ACC112 (cell line): ENCODE data around the gene PEX14.

Source experiments
- H2AFZ ChIP-seq: fragments of 200-600 bp; sonication (generic); one replicate; pipeline ENCODE4 v1.6.0; 2017; ENCODE audit warnings: antibody characterized with exemption, low read length; ENCODE audit not compliant: unreplicated experiment
- H3K27ac ChIP-seq: fragments of 200-600 bp; sonication (generic); 2 replicates; pipeline ENCODE4 v1.5.1; 2014; ENCODE audit warnings: low read depth, mild to moderate bottlenecking, antibody characterized with exemption, low read length, moderate library complexity
- H3K27me3 ChIP-seq: fragments of 200-600 bp; sonication (generic); 2 replicates; pipeline ENCODE4 v1.6.1; 2014; ENCODE audit warnings: mild to moderate bottlenecking, antibody characterized with exemption, low read length, moderate library complexity, mixed read lengths; ENCODE audit not compliant: insufficient read depth
- H3K36me3 ChIP-seq: fragments of 200-600 bp; sonication (generic); 2 replicates; pipeline ENCODE4 v1.6.1; 2016; ENCODE audit warnings: mild to moderate bottlenecking, antibody characterized with exemption, low read length, moderate library complexity, mixed read lengths; ENCODE audit not compliant: insufficient read depth
- H3K4me1 ChIP-seq: fragments of 200-600 bp; sonication (generic); one replicate; pipeline ENCODE4 v1.6.1; 2016; ENCODE audit warnings: low read length, mixed read lengths; ENCODE audit not compliant: insufficient read depth, unreplicated experiment, control insufficient read depth
- H3K4me3 ChIP-seq: fragments of 200-600 bp; sonication (generic); 2 replicates; pipeline ENCODE4 v1.5.1; 2014; ENCODE audit warnings: mild to moderate bottlenecking, low read depth, low read length
- H3K79me2 ChIP-seq: fragments of 200-600 bp; sonication (generic); one replicate; pipeline ENCODE4 v1.6.0; 2016; ENCODE audit warnings: low read length; ENCODE audit not compliant: control insufficient read depth, unreplicated experiment, insufficient read depth

PEX14 gene

DNA sequence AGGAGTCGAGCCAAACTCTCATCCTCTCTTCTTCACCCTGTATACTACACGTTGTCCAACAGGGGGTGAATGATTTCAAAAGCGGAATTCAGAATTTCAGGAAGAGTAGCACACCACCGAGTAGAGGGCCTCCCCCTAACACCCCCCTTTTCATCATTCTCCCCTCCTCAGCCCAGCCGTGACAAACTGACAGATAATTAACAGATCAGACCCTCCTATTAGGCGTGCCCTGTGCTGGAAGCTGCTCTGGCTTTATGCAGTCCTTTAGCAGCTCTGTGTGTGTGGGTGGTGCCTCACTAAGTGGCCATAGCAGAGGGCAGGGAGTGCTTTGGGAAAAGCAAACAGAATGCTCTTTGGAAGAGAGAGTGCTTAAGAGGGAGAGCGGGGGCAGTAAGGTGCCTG lies 44.3 kb downstream of the PEX14 start:
- Histone ChIP-seq H3K36me3 (0 out of 2 replicates have a peak, but pooled peaks cover 1% of the 10 kb centered on the region), H3K79me2 (peaks cover 26% of the 10 kb centered on the region), H3K4me3 (no peak overlapping the region), H2AFZ (no peak overlapping the region), H3K27me3 (no peaks in the 10 kb centered on the region), H3K27ac (no peak overlapping the region), H3K4me1 (no peaks in the 10 kb centered on the region)

GRCh38 chr1:10520497-10520896 lies 45.7 kb downstream of the PEX14 start:
- Histone ChIP-seq H3K4me1 (no peaks in the 10 kb centered on the region), H2AFZ (no peak overlapping the region), H3K4me3 (no peak overlapping the region), H3K27ac (no peak overlapping the region), H3K27me3 (no peaks in the 10 kb centered on the region), H3K36me3 (0 out of 2 replicates have a peak, but pooled peaks cover 5% of the 10 kb centered on the region), H3K79me2 (peaks cover 27% of the 10 kb centered on the region)

- H3K79me2 ChIP-seq = peaks cover 24% of the 10 kb centered on the region
- H3K27me3 ChIP-seq = no peaks in the 10 kb centered on the region
- no peak overlapping the region for H2AFZ ChIP-seq
These were observed 46.2 kb downstream of the PEX14 start for GRCh38 chr1:10520952-10521351.

DNA sequence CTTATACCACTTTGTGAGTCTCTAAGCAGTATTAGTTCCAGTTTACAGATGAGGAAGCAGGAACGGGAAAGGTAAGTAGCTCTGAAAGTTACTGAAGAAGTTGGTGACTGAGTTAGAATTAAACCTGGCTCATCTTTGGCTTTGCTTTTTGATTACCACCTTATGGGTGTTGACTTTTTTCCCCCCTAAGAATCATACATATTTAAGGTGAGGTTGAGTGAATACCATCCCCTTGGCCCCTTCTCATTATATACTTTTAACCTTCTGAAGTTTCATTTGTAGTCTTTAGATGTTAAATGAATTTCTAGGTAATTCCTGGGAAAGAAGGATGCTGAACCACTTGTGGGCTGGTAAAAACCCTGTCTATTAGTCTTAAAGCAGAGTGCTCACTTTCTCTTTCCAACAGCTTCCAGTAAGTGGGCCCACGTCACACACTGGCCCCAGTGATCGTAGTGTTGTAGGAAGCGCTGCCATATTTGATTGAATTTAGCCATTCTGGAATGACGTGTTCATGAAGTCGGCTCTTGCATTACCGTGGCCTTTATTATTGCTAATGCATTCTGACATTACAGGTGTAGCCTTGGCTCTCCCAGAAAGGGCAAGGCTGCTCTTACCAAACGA lies 46.9 kb downstream of the PEX14 start:
- H2AFZ ChIP-seq = no peak overlapping the region
- H3K79me2 ChIP-seq = peaks cover 24% of the 10 kb centered on the region
- no peak overlapping the region for H3K4me3 ChIP-seq
- H3K36me3 ChIP-seq = 0 out of 2 replicates have a peak, but pooled peaks cover 5% of the 10 kb centered on the region
- no peaks in the 10 kb centered on the region for H3K27me3 ChIP-seq
- H3K27ac ChIP-seq = no peak overlapping the region
- H3K4me1 ChIP-seq = no peaks in the 10 kb centered on the region

More at GRCh38 chr1:10520952-10521351, 46.2 kb downstream of the PEX14 start:
- no peaks in the 10 kb centered on the region for H3K4me1 ChIP-seq
- no peak overlapping the region for H3K4me3 ChIP-seq
- no peak overlapping the region for H3K27ac ChIP-seq
- 0 out of 2 replicates have a peak, but pooled peaks cover 5% of the 10 kb centered on the region for H3K36me3 ChIP-seq

- Histone ChIP-seq H3K4me1 (no peaks in the 10 kb centered on the region), H3K27ac (no peak overlapping the region), H2AFZ (no peak overlapping the region), H3K27me3 (no peaks in the 10 kb centered on the region), H3K4me3 (no peak overlapping the region), H3K36me3 (0 out of 2 replicates have a peak, but pooled peaks cover 5% of the 10 kb centered on the region), H3K79me2 (peaks cover 18% of the 10 kb centered on the region)
These were observed 47.6 kb downstream of the PEX14 start for GRCh38 chr1:10522322-10522860.

DNA sequence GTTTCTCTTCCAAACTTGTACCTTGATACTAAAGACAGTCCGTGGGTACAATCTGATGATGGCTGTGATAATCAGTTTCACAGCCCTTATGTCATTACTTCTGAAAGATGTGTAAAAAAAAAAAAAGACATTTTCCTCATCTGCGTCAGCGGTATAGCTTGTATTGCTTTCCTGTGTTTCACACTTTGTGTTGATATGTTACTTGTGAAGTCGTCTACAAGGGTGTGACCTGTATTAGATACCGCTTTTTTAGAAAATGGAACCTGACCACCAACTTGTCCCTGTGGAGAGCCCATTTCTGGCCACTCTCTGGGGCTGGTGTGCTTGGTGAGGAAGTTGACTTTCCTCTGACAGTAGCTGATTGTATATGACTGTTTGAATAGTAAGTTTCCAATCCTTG lies 50.5 kb downstream of the PEX14 start:
- no peak overlapping the region for H2AFZ ChIP-seq
- H3K27me3 ChIP-seq = no peaks in the 10 kb centered on the region
- 0 out of 2 replicates have a peak, but pooled peaks cover 5% of the 10 kb centered on the region for H3K36me3 ChIP-seq
- H3K27ac ChIP-seq = no peak overlapping the region
- H3K4me1 ChIP-seq = peaks cover 24% of the 10 kb centered on the region
- H3K79me2 ChIP-seq = peaks cover 17% of the 10 kb centered on the region
- H3K4me3 ChIP-seq = no peak overlapping the region

GRCh38 chr1:10528066-10529014 lies 53.6 kb downstream of the PEX14 start:
- Histone ChIP-seq H3K36me3 (0 out of 2 replicates have a peak, but pooled peaks cover 5% of the 10 kb centered on the region), H3K4me3 (peak overlapping the region; percentile 48), H3K27me3 (no peaks in the 10 kb centered on the region), H3K79me2 (peaks cover 31% of the 10 kb centered on the region), H2AFZ (no peak overlapping the region), H3K27ac (peak overlapping the region; percentile 85), H3K4me1 (peaks cover 24% of the 10 kb centered on the region)

DNA sequence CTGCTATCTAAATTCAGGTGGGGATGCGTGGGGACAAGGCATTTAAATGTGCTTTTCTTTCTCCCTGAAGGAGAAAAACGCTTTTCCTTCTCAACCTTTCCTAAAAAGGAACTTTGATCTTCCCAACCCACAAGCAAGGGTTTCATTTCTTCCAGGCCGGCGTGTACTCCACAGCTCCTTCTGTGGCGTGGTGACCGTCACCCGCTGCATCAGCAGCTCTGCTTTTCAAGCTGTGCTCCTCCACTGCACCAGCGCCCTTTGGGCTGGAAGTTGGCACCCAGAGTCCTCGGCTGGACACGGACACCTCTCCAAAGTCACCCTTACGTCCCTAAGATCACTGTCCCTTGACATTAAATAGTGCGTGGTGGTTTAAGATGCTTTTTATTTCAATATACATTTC lies 54.3 kb downstream of the PEX14 start:
- Histone ChIP-seq H3K36me3 (0 out of 2 replicates have a peak, but pooled peaks cover 3% of the 10 kb centered on the region), H3K79me2 (peaks cover 31% of the 10 kb centered on the region), H2AFZ (no peak overlapping the region), H3K27ac (peak overlapping the region; percentile 85), H3K4me1 (peaks cover 24% of the 10 kb centered on the region), H3K27me3 (no peaks in the 10 kb centered on the region), H3K4me3 (peak overlapping the region; percentile 48; the same call in 1 of the 2 replicates)

- H3K79me2 ChIP-seq = peaks cover 28% of the 10 kb centered on the region
- H3K27ac ChIP-seq = peak overlapping the region; percentile 85; the same call in 1 of the 2 replicates
- H3K27me3 ChIP-seq = no peaks in the 10 kb centered on the region
- peaks cover 24% of the 10 kb centered on the region for H3K4me1 ChIP-seq
- H3K4me3 ChIP-seq = no peak overlapping the region
- no peaks in the 10 kb centered on the region for H3K36me3 ChIP-seq
- H2AFZ ChIP-seq = no peak overlapping the region
These were observed 55.0 kb downstream of the PEX14 start for GRCh38 chr1:10529765-10530164.

DNA sequence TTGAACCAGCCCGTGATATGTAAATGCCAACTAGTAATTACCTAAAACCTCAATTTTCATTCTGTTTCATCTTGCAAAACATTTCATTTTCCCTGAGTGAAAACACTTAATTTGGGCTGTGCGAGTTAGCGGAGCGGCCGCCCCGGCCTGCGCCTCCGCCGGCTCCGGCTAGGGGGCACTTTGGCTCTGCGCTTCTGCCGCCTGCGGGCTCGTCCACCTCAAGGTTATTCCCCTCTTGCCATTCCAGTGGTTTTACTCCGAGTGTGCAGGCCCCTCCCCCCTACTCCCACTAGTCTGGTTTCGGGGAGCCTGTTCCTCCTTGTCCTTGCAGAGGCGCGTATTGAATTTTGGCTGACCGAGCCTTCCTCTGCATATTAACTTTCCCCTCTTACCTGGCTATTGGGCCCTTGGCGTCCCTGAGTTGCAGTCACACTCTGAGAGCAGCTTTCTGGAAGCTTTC lies 55.6 kb downstream of the PEX14 start:
- H3K4me1 ChIP-seq = peaks cover 24% of the 10 kb centered on the region
- no peak overlapping the region for H2AFZ ChIP-seq
- no peak overlapping the region for H3K4me3 ChIP-seq
- H3K27me3 ChIP-seq = no peaks in the 10 kb centered on the region
- H3K36me3 ChIP-seq = no peaks in the 10 kb centered on the region
- H3K27ac ChIP-seq = no peak overlapping the region
- peaks cover 23% of the 10 kb centered on the region for H3K79me2 ChIP-seq
